ENCODE data around the gene CCDC148.
"Not testable (repeated sequence)": the region's sequence is repeated elsewhere in the genome, so short reads cannot be mapped to it uniquely, and the experiment has no call there.

- TF ChIP-seq CTCF (IDR thresholded peaks at IDR 0.05); EZH2 (IDR thresholded peaks at IDR 0.05; ENCODE audit: borderline replicate concordance, insufficient read depth, low read depth, low read length, poor library complexity, severe bottlenecking): not testable (repeated sequence)
Observed at GRCh38 chr2:158433716-158434115, 22.8 kb downstream of the CCDC148 start.
